Measurements from ENCODE around the gene MYOZ2.
"Not testable (repeated sequence)": the region's sequence is repeated elsewhere in the genome, so short reads cannot be mapped to it uniquely, and the experiment has no call there.

MYOZ2 gene

GRCh38 chr4:119125931-119126330 is 9.7 kb upstream of the MYOZ2 start:
- no peak for DNase-seq (ENCODE audit: low read depth in 3 of 3, low spot score in 1 of 3)

GRCh38 chr4:119128148-119128547 is 7.5 kb upstream of the MYOZ2 start:
- DNase-seq (ENCODE audit: low read depth in 3 of 3, low spot score in 1 of 3): no peak

DNA sequence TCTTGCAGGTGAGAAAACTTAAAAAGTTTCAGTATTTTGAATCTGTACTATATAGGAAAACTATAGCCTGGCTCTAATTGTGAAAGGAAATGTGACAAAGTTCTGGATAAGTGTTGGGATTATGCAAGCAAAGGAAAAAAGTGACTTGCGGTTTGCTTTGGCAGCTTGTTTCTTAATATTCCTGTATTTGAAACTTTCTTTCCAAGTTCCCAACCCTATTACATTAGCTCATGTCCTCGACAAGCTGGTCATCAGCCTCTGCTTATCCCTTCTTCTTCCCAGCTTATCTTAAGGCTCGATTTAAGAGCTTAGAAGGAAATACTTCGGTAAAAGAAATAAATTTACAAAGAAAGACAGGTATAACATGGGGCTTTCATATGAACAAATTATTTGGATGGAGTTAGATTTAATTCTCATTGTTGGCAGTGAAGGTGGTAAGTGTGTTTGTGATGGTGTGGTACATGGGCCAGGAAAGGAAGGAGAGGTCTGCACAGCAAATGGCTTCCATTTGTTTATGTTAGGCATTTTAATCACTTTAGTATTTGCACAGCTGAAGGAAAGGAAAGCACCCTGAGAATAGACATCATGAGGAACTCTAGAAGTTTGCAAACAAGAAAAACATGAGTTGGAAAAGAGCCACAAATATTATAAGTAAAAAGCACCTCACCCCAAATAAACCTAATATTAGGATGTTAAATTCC is 5.1 kb upstream of the MYOZ2 start:
- DNase-seq (ENCODE audit: low read depth in 3 of 3, low spot score in 1 of 3): no peak

DNA sequence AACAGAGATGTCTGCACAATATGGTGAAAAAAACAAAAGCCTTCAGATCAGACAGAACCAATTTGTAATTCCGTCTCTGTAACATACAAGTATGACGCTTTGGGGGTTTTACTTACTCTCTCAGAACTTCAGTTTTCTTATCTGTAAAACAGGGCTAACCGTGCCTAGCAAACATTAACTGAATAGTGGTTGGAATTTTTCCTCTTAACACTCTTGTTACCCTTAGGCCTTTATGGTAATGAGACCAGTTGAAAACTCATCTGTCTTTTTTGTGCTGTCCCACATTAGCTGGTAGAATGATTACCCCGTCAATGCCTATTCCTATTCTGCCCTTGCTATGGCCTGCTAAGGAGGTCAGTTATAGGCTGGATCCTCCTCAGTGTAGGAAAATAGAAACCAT is 4.5 kb upstream of the MYOZ2 start:
- no peak for DNase-seq (ENCODE audit: low read depth in 3 of 3, low spot score in 1 of 3)

- no peak for DNase-seq (ENCODE audit: low read depth in 3 of 3, low spot score in 1 of 3)
These were observed 3.3 kb upstream of the MYOZ2 start for GRCh38 chr4:119132306-119132705.

- no peak for DNase-seq (ENCODE audit: low read depth in 3 of 3, low spot score in 1 of 3)
These were observed 914 bp downstream of the MYOZ2 start for GRCh38 chr4:119136546-119136945.

DNA sequence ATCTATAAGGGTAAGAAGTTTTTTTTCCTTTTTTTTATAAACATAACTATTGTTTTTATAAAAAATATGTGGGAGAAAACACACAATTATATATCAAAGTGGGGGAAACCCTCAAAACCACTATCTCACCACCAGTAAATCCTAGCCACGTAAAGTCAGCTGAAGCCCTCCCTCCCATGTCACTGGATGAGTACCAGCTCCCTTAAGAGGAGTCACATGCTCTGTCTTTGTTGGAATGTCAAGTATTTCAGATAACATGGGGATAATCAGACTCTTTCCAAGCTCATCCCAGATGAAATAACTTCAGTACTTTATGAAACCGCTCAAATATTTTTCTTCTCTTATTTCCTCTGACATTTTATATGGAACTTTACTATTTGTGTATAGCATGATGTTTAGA is 2.4 kb downstream of the MYOZ2 start:
- no peak for DNase-seq (ENCODE audit: low read depth in 3 of 3, low spot score in 1 of 3)

GRCh38 chr4:119139311-119139710 is 3.7 kb downstream of the MYOZ2 start:
- no peak for DNase-seq (ENCODE audit: low read depth in 3 of 3, low spot score in 1 of 3)

DNA sequence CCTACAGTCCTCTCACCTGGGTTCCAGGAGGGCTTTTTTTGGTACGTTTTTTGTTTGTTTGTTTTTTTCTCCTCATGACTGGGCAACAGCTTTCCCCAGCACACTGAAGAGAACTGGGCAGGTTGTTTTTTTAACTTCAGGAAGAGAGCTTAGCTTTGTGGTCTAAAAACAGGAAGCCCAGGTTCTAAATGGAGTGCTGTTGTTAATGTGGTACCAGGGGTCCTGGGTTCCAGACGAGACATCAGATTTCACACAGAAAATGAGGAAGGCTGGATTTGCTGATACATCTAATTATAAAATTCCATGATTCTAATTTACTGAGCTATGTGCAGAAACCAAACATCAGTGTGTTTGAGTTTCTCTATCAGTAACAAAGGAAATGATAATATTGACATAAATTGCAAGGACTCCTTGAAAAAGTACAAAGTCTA is 4.2 kb downstream of the MYOZ2 start:
- DNase-seq (ENCODE audit: low read depth in 3 of 3, low spot score in 1 of 3): no peak

DNA sequence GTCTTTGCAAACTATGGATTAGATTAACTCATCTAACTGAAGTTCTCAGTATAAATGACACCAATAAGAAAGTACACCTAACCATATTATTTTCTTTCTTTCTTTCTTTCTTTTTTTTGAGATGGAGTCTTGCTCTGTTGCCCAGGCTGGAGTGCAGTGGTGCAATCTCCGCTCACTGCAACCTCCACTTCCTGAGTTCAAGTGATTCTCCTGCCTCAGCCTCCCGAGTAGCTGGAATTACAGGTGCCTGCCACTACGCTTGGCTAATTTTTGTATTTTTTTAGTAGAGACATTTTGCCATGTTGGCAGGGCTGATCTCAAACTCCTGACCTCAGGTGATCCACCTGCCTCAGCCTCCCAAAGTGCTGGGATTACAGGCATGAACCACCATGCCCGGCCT is 5.7 kb downstream of the MYOZ2 start:
- not testable (repeated sequence) for DNase-seq (ENCODE audit: low read depth in 3 of 3, low spot score in 1 of 3)

DNA sequence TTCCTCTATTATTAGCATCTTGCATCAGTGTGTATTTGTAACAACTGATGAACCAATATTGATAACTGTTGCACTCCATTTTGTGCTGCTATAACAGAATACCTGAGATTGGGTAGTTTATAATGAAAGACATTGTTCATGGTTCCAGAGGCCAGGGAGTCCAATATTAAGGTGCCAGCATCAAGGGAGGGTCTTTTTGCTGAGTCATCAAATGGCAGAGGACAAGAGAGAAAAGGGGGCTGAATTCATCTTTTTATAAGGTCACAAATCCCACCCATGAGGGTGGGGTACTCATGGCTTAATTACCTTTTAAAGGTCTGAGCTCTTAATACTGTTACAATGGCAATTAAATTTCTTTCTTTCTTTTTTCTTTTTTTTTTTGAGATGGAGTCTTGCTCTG is 7.2 kb downstream of the MYOZ2 start:
- DNase-seq (ENCODE audit: low read depth in 3 of 3, low spot score in 1 of 3): no peak

DNA sequence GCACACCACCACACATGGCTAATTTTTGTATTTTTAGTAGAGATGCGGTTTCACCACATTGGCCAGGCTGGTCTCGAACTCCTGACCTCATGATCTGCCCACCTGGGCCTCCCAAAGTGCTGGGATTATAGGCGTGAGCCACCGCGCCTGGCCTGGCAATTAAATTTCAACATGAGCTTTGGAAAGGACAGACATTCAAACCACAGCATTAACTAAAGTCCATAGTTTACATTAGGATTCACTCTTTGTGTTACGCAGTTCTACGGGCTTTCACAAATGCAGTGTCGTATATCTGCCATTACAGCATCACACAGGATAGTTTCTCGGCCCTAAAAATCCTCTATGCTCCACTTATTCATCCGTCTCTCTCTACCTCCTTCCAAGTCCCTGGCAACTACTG is 7.7 kb downstream of the MYOZ2 start:
- DNase-seq (ENCODE audit: low read depth in 3 of 3, low spot score in 1 of 3): not testable (repeated sequence)

GRCh38 chr4:119149110-119149509 is 13.5 kb downstream of the MYOZ2 start:
- no peak for DNase-seq (ENCODE audit: low read depth in 3 of 3, low spot score in 1 of 3)

GRCh38 chr4:119151161-119151560 is 15.5 kb downstream of the MYOZ2 start:
- no peak for DNase-seq (ENCODE audit: low read depth in 3 of 3, low spot score in 1 of 3)

GRCh38 chr4:119152741-119153140 is 17.1 kb downstream of the MYOZ2 start:
- no peak for DNase-seq (ENCODE audit: low read depth in 3 of 3, low spot score in 1 of 3)

DNA sequence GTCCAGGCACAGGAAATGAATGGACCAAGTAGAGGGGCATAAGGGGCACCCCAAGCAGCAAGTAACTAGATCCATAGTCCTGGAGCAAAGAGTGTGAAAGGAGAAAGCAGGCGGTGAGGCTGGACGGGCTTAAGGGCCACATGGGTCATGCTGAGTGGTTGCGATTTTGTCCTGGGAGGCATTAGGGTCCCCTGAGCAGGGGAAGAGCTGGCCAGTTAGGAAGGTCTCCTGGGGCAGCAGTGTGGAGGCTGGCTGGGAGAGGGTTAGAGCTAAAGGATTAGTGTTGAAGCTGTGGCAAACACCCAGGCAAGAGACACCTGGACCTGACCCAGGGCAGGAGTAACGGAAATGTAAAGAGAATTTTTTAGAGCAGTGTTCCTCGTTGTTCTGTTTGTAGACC is 26.5 kb downstream of the MYOZ2 start:
- no peak for DNase-seq (ENCODE audit: low read depth in 3 of 3, low spot score in 1 of 3)

DNA sequence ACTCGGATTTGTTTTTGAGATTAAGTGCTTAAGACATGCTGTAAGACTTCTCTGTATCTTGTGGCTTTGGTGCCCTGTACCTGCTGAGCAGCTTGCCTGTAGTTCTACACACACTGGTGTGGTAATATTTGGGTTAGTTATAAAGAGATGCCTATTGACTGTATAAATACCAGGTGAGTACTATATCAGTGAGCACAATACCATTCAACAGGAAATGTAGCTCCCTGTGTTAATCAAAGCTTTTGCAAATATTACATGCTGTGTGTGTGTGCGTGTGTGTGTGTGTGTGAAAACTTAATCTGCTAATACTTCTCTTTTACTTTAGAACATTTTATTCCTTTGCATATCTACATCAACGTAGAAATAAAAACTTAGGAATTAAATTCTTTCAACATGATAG is 30.1 kb downstream of the MYOZ2 start:
- DNase-seq (ENCODE audit: low read depth in 3 of 3, low spot score in 1 of 3): no peak

DNA sequence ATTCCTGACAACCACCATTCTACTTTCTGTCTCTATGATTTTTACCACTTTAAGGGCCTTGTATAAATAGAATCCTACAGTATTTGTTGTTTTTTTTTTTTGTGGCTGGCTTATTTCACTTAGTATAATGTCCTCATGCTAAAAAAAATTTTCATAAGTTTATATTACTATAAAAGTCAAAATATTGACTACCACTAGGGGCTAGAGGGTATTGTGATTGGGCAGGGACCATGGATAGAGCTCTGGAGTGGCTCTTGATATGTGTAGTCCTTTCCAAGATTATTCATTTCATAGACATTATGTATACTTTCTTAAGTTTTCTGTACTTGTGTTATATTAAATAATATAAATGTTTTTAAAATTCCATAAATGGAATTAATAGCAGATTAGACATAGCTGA is 34.6 kb downstream of the MYOZ2 start:
- DNase-seq (ENCODE audit: low read depth in 3 of 3, low spot score in 1 of 3): no peak

DNA sequence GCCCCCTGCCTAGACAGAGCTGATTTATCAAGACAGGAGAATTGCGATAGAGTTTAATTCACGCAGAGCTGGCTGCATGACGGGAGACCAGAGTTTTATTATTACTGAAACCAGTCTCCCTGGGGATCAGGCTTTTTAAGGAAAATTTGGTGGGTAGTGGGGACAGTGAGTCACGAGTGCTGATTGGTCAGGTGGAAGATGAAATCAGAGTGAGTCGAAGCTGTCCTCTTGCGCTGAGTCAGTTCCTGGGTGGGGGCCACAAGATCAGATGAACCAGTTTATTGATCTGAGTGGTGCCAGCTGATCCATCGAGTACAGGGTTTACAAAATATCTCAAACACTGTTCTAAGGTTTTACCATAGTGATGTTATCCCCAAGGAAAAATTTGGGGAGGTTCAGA is 36.6 kb downstream of the MYOZ2 start:
- DNase-seq (ENCODE audit: low read depth in 3 of 3, low spot score in 1 of 3): no peak

GRCh38 chr4:119173729-119174361 is 38.2 kb downstream of the MYOZ2 start:
- DNase-seq (ENCODE audit: low read depth in 3 of 3, low spot score in 1 of 3): not testable (repeated sequence)

GRCh38 chr4:119179011-119179410 is 43.4 kb downstream of the MYOZ2 start:
- no peak for DNase-seq (ENCODE audit: low read depth in 3 of 3, low spot score in 1 of 3)

DNA sequence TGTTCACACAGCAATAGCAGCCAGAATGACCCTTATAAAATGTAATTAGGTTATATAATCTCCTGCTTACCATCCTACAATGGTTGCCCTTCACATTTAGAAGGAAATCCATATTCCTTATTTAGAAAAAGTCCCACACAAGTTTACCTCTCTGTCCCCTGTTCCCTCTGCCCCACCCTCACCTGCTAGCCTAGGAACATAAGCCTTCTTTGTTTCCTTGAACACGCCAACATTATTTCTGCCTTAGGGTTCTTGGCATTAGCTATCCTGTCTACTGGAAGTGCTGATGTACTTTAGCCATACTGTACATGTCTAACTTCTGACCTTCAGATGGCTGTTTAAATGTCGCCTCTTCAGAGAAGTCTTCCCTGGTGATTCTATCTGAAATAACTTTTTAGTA is 48.5 kb downstream of the MYOZ2 start:
- no peak for DNase-seq (ENCODE audit: low read depth in 3 of 3, low spot score in 1 of 3)

GRCh38 chr4:119189638-119190037 is 54.0 kb downstream of the MYOZ2 start:
- no peak for DNase-seq (ENCODE audit: low read depth in 3 of 3, low spot score in 1 of 3)
